NOMO-1 (cell line): Measurements from ENCODE around the gene OR2C1.

Experiments used
- DNase-seq, 2 experiments: peaks; one replicate each; lab custom pipeline; 2025; ENCODE audit not compliant: unreplicated experiment in 2 of 2; lab: John Stamatoyannopoulos, UW

Gene OR2C1

GRCh38 chr16:3355589-3355988, at the start of gene OR2C1:
TSS of gene OR2C1 (plus strand) at chr16:3355889. CDS start at chr16:3355941, 52 bp downstream.
- no peak for DNase-seq

GRCh38 chr16:3306078-3306477, 49.6 kb upstream of the OR2C1 start:
- DNase-seq, result no peak

GRCh38 chr16:3311496-3311895, 44.2 kb upstream of the OR2C1 start:
- DNase-seq, result no peak

GRCh38 chr16:3317315-3317999, 38.2 kb upstream of the OR2C1 start:
- peak; percentile 6 to 8 for DNase-seq

GRCh38 chr16:3321816-3322215, 33.9 kb upstream of the OR2C1 start:
- DNase-seq, result no peak

GRCh38 chr16:3327514-3327913, 28.2 kb upstream of the OR2C1 start:
- no peak for DNase-seq

GRCh38 chr16:3328104-3328503, 27.6 kb upstream of the OR2C1 start:
- DNase-seq, result no peak

GRCh38 chr16:3328643-3329042, 27.0 kb upstream of the OR2C1 start:
- DNase-seq, result no peak

- DNase-seq, result no peak
Observed at GRCh38 chr16:3346041-3346440, 9.6 kb upstream of the OR2C1 start.

- no peak for DNase-seq
Observed at GRCh38 chr16:3347586-3347985, 8.1 kb upstream of the OR2C1 start.

- DNase-seq, result no peak
Observed at GRCh38 chr16:3348547-3349167, 7.0 kb upstream of the OR2C1 start.

- DNase-seq, result no peak
Observed at GRCh38 chr16:3349175-3349574, 6.5 kb upstream of the OR2C1 start.

GRCh38 chr16:3356118-3356517, 429 bp downstream of the OR2C1 start:
- DNase-seq, result no peak

- no peak for DNase-seq
Observed at GRCh38 chr16:3358871-3359270, 3.2 kb downstream of the OR2C1 start.

- no peak for DNase-seq
Observed at GRCh38 chr16:3362931-3363330, 7.2 kb downstream of the OR2C1 start.

- DNase-seq, result no peak
Observed at GRCh38 chr16:3363793-3364192, 8.1 kb downstream of the OR2C1 start.

- DNase-seq, result no peak
Observed at GRCh38 chr16:3364774-3365427, 9.2 kb downstream of the OR2C1 start.

- DNase-seq, result no peak
Observed at GRCh38 chr16:3369073-3369472, 13.4 kb downstream of the OR2C1 start.

- DNase-seq, result no peak
Observed at GRCh38 chr16:3375680-3376079, 20.0 kb downstream of the OR2C1 start.

GRCh38 chr16:3377917-3378316, 22.2 kb downstream of the OR2C1 start:
- DNase-seq, result no peak

- no peak for DNase-seq
Observed at GRCh38 chr16:3383045-3383448, 27.4 kb downstream of the OR2C1 start.

- no peak for DNase-seq
Observed at GRCh38 chr16:3388325-3388724, 32.6 kb downstream of the OR2C1 start.
